Measurements from ENCODE around the gene SLC16A2.

The SLC16A2 gene

GRCh38 chrX:74498924-74499323 is 77.6 kb downstream of the SLC16A2 start:
- H3K4me3 ChIP-seq (ENCODE audit: low read length) = no peak overlapping the region
- TF ChIP-seq, protein P1, sequence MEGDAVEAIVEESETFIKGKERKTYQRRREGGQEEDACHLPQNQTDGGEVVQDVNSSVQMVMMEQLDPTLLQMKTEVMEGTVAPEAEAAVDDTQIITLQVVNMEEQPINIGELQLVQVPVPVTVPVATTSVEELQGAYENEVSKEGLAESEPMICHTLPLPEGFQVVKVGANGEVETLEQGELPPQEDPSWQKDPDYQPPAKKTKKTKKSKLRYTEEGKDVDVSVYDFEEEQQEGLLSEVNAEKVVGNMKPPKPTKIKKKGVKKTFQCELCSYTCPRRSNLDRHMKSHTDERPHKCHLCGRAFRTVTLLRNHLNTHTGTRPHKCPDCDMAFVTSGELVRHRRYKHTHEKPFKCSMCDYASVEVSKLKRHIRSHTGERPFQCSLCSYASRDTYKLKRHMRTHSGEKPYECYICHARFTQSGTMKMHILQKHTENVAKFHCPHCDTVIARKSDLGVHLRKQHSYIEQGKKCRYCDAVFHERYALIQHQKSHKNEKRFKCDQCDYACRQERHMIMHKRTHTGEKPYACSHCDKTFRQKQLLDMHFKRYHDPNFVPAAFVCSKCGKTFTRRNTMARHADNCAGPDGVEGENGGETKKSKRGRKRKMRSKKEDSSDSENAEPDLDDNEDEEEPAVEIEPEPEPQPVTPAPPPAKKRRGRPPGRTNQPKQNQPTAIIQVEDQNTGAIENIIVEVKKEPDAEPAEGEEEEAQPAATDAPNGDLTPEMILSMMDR (IDR thresholded peaks at IDR 0.05; ENCODE audit: insufficient read depth, low read depth, low read length, missing control alignments) = no peak
- DNase-seq (ENCODE audit: low read depth) = no peak

DNA sequence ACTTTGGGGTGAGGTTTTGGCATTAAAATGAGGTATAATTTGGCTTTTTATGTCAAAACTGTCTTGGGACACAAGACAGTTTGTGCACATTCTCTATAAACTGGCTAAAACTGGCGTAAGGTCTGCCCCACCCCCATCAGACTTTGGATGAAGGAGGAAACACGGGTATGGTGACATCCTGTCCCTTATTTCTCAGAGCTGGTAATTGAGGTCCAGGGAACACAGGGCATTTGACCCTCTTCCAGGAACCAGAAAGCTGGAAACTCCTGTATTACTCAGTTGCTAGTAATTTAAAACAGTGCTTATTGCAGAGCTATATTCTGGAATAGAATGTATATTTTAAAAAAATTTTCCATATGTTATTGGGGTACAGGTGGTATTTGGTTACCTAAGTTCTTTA is 78.8 kb downstream of the SLC16A2 start:
- TF ChIP-seq, protein P1 (IDR thresholded peaks at IDR 0.05; ENCODE audit: insufficient read depth, low read depth, low read length, missing control alignments) = no peak
- H3K4me3 ChIP-seq (ENCODE audit: low read length) = no peak overlapping the region
- no peak for DNase-seq (ENCODE audit: low read depth)

GRCh38 chrX:74500555-74500954 is 79.3 kb downstream of the SLC16A2 start:
- no peak for DNase-seq (ENCODE audit: low read depth)
- H3K4me3 ChIP-seq (ENCODE audit: low read length) = no peak overlapping the region
- TF ChIP-seq, protein P1 (IDR thresholded peaks at IDR 0.05; ENCODE audit: insufficient read depth, low read depth, low read length, missing control alignments) = no peak

- TF ChIP-seq, protein P1 (IDR thresholded peaks at IDR 0.05; ENCODE audit: insufficient read depth, low read depth, low read length, missing control alignments) = no peak
Measured at GRCh38 chrX:74505437-74505836, 84.1 kb downstream of the SLC16A2 start.

GRCh38 chrX:74506317-74507115 is 85.2 kb downstream of the SLC16A2 start:
- DNase-seq (ENCODE audit: low read depth) = no peak
- TF ChIP-seq, protein P1 (IDR thresholded peaks at IDR 0.05; ENCODE audit: insufficient read depth, low read depth, low read length, missing control alignments) = no peak
- H3K4me3 ChIP-seq (ENCODE audit: low read length) = no peak overlapping the region

More at GRCh38 chrX:74505437-74505836, 84.1 kb downstream of the SLC16A2 start:
- no peak for DNase-seq (ENCODE audit: low read depth)
- H3K4me3 ChIP-seq (ENCODE audit: low read length) = no peak overlapping the region

DNA sequence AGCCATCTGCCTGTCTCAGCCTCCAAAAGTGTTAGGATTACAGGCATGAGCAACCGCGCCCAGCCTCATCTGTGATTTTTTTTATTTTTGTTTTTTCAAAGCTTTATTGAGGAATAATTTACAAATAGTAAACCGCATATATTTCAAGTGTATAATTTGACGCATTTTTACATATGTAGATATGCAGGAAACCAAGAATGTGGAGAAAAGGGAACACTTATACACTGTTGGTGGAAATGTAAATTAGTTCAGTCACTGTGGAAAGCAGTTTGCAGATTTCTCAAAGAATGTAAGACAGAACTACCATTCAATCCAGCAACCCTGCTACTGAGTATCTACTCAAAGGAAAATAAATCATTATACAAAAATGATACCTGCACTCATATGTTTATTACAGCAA is 85.9 kb downstream of the SLC16A2 start:
- DNase-seq (ENCODE audit: low read depth) = no peak
- no peak overlapping the region for H3K4me3 ChIP-seq (ENCODE audit: low read length)
- TF ChIP-seq, protein P1 (IDR thresholded peaks at IDR 0.05; ENCODE audit: insufficient read depth, low read depth, low read length, missing control alignments) = no peak

DNA sequence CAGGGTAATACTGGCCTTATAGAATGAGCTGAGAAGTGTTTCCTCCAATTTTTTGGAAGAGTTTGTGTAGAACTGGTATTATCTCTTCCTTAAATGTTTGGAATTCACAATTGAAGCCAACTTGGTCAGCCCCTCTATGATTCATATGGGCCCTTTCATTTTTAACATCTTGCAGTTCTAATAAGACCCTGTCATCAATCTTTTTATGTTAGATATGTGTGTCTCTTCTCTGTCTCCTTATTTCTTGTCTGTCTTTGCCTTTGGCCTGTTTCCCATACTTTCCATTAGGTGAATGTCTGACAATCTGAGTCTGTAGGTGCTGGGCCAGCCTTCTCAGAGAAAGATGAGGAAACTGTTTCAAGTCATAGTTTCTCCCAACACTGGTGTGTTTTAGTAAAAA is 88.7 kb downstream of the SLC16A2 start:
- TF ChIP-seq, protein P1 (IDR thresholded peaks at IDR 0.05; ENCODE audit: insufficient read depth, low read depth, low read length, missing control alignments) = no peak
- DNase-seq (ENCODE audit: low read depth) = no peak
- H3K4me3 ChIP-seq (ENCODE audit: low read length) = no peak overlapping the region

All from epithelial cell of esophagus (primary cell).